IMR-90 (cell line): ENCODE measurements around the gene ZFP36L2. TPM values are rescaled to one million over a fixed set of nuclear protein-coding genes. Genes with fewer than 3 reads are reported as not detected.

Experiments
- ATAC-seq: fragments of 200-7000 bp; cut with Tn5 transposase; 2 replicates; pipeline ENCODE4 v1.9.1; 2020; ENCODE audit warnings: low read depth, mild to moderate bottlenecking, moderate library complexity
- BruUV-seq: library from RNA; stranded (reverse); fragments of 400-500 nt; replicated peaks from 2 replicates; lab custom pipeline; 2021; lab: Mats Ljungman, UMichigan
- CTCF ChIA-PET: fragments of 300-600 bp; formaldehyde crosslinking; extraction: SDS; loops from one replicate; lab custom pipeline; 2021; ENCODE audit warnings: antibody characterized with exemption; lab: Yijun Ruan, JAX
- POLR2A ChIA-PET: fragments of 300-600 bp; sonication (Branson Sonifier 250); formaldehyde crosslinking; loops from one replicate; lab custom pipeline; 2022; ENCODE audit warnings: antibody characterized with exemption; ENCODE audit not compliant: unreplicated experiment; lab: Charles Lee
- DNase-seq: peaks from one replicate; pipeline ENCODE4 v3.0.0; 2013
- H2AFZ ChIP-seq: replicated peaks from 2 replicates; pipeline ENCODE3; 2013; ENCODE audit warnings: low read length, mild to moderate bottlenecking; ENCODE audit not compliant: poor library complexity
- H2AK5ac ChIP-seq: 2 replicates; pipeline ENCODE4 v1.6.1; 2013; ENCODE audit warnings: low read depth, low read length, inconsistent platforms
- H2AK9ac ChIP-seq: replicated peaks from 2 replicates; pipeline ENCODE3; 2013; ENCODE audit warnings: mild to moderate bottlenecking, low read depth, low read length, moderate library complexity; ENCODE audit not compliant: poor library complexity
- H2BK120ac ChIP-seq: 2 replicates; pipeline ENCODE4 v1.6.1; 2013; ENCODE audit warnings: low read depth, low read length, inconsistent platforms
- H2BK15ac ChIP-seq: 3 replicates; pipeline ENCODE4 v1.6.1; 2013; ENCODE audit warnings: low read depth, low read length, inconsistent platforms
- H2BK20ac ChIP-seq: 2 replicates; pipeline ENCODE4 v1.6.1; 2013; ENCODE audit warnings: low read depth, mild to moderate bottlenecking, inconsistent platforms, low read length, moderate library complexity
- H2BK5ac ChIP-seq: 2 replicates; pipeline ENCODE4 v1.6.1; 2013; ENCODE audit warnings: mild to moderate bottlenecking, low read depth, low read length, inconsistent platforms; ENCODE audit not compliant: poor library complexity, severe bottlenecking
- H3K14ac ChIP-seq: replicated peaks from 2 replicates; pipeline ENCODE4 v1.6.1; 2013; ENCODE audit warnings: low read depth, low read length, inconsistent platforms
- H3K18ac ChIP-seq: 2 replicates; pipeline ENCODE4 v1.6.1; 2013; ENCODE audit warnings: low read depth, low read length, control low read depth
- H3K23ac ChIP-seq: 2 replicates; pipeline ENCODE4 v1.6.1; 2013; ENCODE audit warnings: low read depth, low read length, inconsistent platforms
- H3K27ac ChIP-seq: 2 replicates; pipeline ENCODE4 v1.5.1; 2013; ENCODE audit warnings: mild to moderate bottlenecking, control low read depth, low read length; ENCODE audit not compliant: insufficient read depth
- H3K27me3 ChIP-seq: 2 replicates; pipeline ENCODE4 v1.6.1; 2013; ENCODE audit warnings: low read length; ENCODE audit not compliant: control insufficient read depth, insufficient read depth
- H3K36me3 ChIP-seq: 2 replicates; pipeline ENCODE4 v1.6.1; 2013; ENCODE audit warnings: low read length, mixed read lengths; ENCODE audit not compliant: control insufficient read depth, insufficient read depth
- H3K4ac ChIP-seq: 2 replicates; pipeline ENCODE4 v1.6.1; 2013; ENCODE audit warnings: low read depth, low read length, inconsistent platforms
- H3K4me1 ChIP-seq: 2 replicates; pipeline ENCODE4 v1.6.1; 2013; ENCODE audit warnings: low read length, mixed read lengths; ENCODE audit not compliant: control insufficient read depth, insufficient read depth
- H3K4me2 ChIP-seq: 2 replicates; pipeline ENCODE4 v1.6.1; 2013; ENCODE audit warnings: low read depth, mild to moderate bottlenecking, control low read depth, low read length, moderate library complexity
- H3K4me3 ChIP-seq: 2 replicates; pipeline ENCODE4 v1.5.1; 2013; ENCODE audit warnings: low read depth, mild to moderate bottlenecking, control low read depth, low read length, moderate library complexity; ENCODE audit not compliant: insufficient read depth
- H3K56ac ChIP-seq: 2 replicates; pipeline ENCODE4 v1.6.1; 2013; ENCODE audit warnings: low read length, inconsistent platforms; ENCODE audit not compliant: insufficient read depth; ENCODE audit errors: extremely low read depth
- H3K79me1 ChIP-seq, 2 experiments: 2 replicates each; pipeline ENCODE4 v1.6.1; 2013; ENCODE audit warnings: low read length in 2 of 2, inconsistent platforms in 1 of 2, low read depth in 1 of 2
- H3K9ac ChIP-seq: 2 replicates; pipeline ENCODE4 v1.6.1; 2013; ENCODE audit warnings: low read depth, low read length, control low read depth
- H3K9me1 ChIP-seq: 2 replicates; pipeline ENCODE4 v1.6.1; 2013; ENCODE audit warnings: low read length, inconsistent platforms; ENCODE audit not compliant: insufficient read depth
- H3K9me3 ChIP-seq: 2 replicates; pipeline ENCODE4 v1.6.1; 2013; ENCODE audit warnings: low read length; ENCODE audit not compliant: control insufficient read depth, insufficient read depth
- H4K20me1 ChIP-seq: 2 replicates; pipeline ENCODE4 v1.6.1; 2013; ENCODE audit warnings: low read length, inconsistent platforms; ENCODE audit not compliant: insufficient read depth
- H4K5ac ChIP-seq: 2 replicates; pipeline ENCODE4 v1.6.1; 2013; ENCODE audit warnings: mild to moderate bottlenecking, low read depth, low read length, control low read depth
- H4K8ac ChIP-seq, 2 experiments: 2 replicates each; pipeline ENCODE4 v1.6.1; 2013; ENCODE audit warnings: low read depth in 2 of 2, low read length in 2 of 2, control low read depth in 1 of 2, inconsistent platforms in 1 of 2
- H4K91ac ChIP-seq: 2 replicates; pipeline ENCODE4 v1.6.1; 2013; ENCODE audit warnings: low read depth, low read length, inconsistent platforms; ENCODE audit not compliant: insufficient read depth
- ELK1 ChIP-seq: fragments of 150-350 bp; IDR thresholded peaks from 2 replicates; pipeline ENCODE4 v1.6.1; 2016; ENCODE audit warnings: low read depth, mild to moderate bottlenecking, low read length, moderate library complexity, borderline replicate concordance
- POLR2A ChIP-seq: IDR thresholded peaks from 2 replicates; pipeline ENCODE4 v1.6.1; 2012; ENCODE audit warnings: mild to moderate bottlenecking, low read depth, low read length
- WGBS, 2 experiments: methylation state at CpG; one replicate each; pipeline versions ENCODE4 v1.1.5 to v1.1.7; 2013; ENCODE audit warnings: missing lambda C conversion rate in 2 of 2; ENCODE audit not compliant: insufficient read length in 1 of 2; ENCODE audit errors: extremely low coverage in 2 of 2; 5-methylcytosine and 5-hydroxymethylcytosine counted together
- dilution Hi-C: fragments of 300-500 bp; cut with HindIII; formaldehyde crosslinking; loops from one replicate; pipeline ENCODE4 v1.14.3; 2018; ENCODE audit warnings: low sequenced_read_pairs; ENCODE audit not compliant: unreplicated experiment
- in situ Hi-C: fragments of 300-500 bp; cut with MboI; formaldehyde crosslinking; loops from 3 replicates; pipeline ENCODE4 v1.14.3; 2019; ENCODE audit warnings: low sequenced_read_pairs, inconsistent platforms, mixed read lengths
- intact Hi-C: fragments of 100-400 bp; cut with micrococcal nuclease; formaldehyde crosslinking; loops from 2 replicates; pipeline ENCODE4 v1.10.0; 2022
- polyA plus RNA-seq, 3 experiments: library from polyadenylated mRNA; depleted of rRNA; stranded (reverse); fragments of >200 nt; gene quantifications; 2 replicates each; pipeline ENCODE4 v1.2.3, GENCODE V29; 2012; ENCODE audit warnings: low replicate concordance in 1 of 3
- total RNA-seq: library from RNA; depleted of rRNA; stranded (reverse); fragments of >200 nt; gene quantifications from 2 replicates; pipeline ENCODE4 v1.2.3, GENCODE V29; 2012

Gene ZFP36L2
- total and polyA plus RNA-seq, 2 of the 4 experiments (the other 2 are of a cell fraction), result 1.8 to 20.1 TPM

- peak; percentile 86 for DNase-seq
- H2AK9ac ChIP-seq, result no peak overlapping the region
- peak overlapping the region; percentile 66 for H2BK20ac ChIP-seq
- peak overlapping the region; percentile 82 for H4K5ac ChIP-seq
- peak overlapping the region; percentile 66; the same call in 1 of the 3 replicates for H2BK15ac ChIP-seq
- H3K18ac ChIP-seq, result peak overlapping the region; percentile 74
- no peak overlapping the region for H3K4me3 ChIP-seq
- CTCF ChIA-PET, result no interaction called here
- H3K9me3 ChIP-seq, result no peaks in the 10 kb centered on the region
- peaks cover 11% of the 10 kb centered on the region for H3K4me1 ChIP-seq
- 51% methylated on average over 4 of the region's 5 CpGs; no CpG with 5 or more reads in 1 of the 2 experiments for WGBS, 2 experiments
- H3K23ac ChIP-seq, result peak overlapping the region; percentile 41; the same call in 1 of the 2 replicates
- H3K27me3 ChIP-seq, result no peaks in the 10 kb centered on the region
- peak overlapping the region; percentile 68 for H3K9ac ChIP-seq
- peak; percentile 99 for ATAC-seq
- H3K27ac ChIP-seq, result peak overlapping the region; percentile 98
- in situ Hi-C loops, result no loop called here
- intact Hi-C loops, result no loop called here
- peak overlapping the region; percentile 90 for H4K91ac ChIP-seq
- H3K4me2 ChIP-seq, result peak overlapping the region; percentile 56
- H3K14ac ChIP-seq, result peak overlapping the region; percentile 85
- H2AK5ac ChIP-seq, result peak overlapping the region; percentile 82
- no peak overlapping the region; the same call in 1 of the 2 replicates for H3K56ac ChIP-seq
- peaks cover 4% of the 10 kb centered on the region for H3K9me1 ChIP-seq
- POLR2A ChIA-PET, result no interaction called here
- no peak for TF ChIP-seq ELK1
- TF ChIP-seq POLR2A, result peak; percentile 14; the same call in 1 of the 2 replicates
- H2BK120ac ChIP-seq, result peak overlapping the region; percentile 95
- BruUV-seq, result no TSS peak
- peak overlapping the region; percentile 82 for H2AFZ ChIP-seq
- no peaks in the 10 kb centered on the region for H3K79me1 ChIP-seq
- H3K4ac ChIP-seq, result peak overlapping the region; percentile 84
- dilution Hi-C loops, result no loop called here
- peak overlapping the region; percentile 71 for H2BK5ac ChIP-seq
- no peaks in the 10 kb centered on the region for H4K20me1 ChIP-seq
- H3K36me3 ChIP-seq, result peaks cover under 1% of the 10 kb centered on the region; the same call in 1 of the 2 replicates
- H4K8ac ChIP-seq, result peak overlapping the region; percentile 49 to 75; a peak in 3 of 4 replicates
These were observed 24.8 kb upstream of the ZFP36L2 start for GRCh38 chr2:43251171-43251731.
